Bronchial smooth muscle cell (primary cell): ENCODE data around the gene WDR4. TPM values are rescaled to one million over a fixed set of nuclear protein-coding genes. Genes with fewer than 3 reads are reported as not detected.

Source experiments
- total RNA-seq: library from RNA; depleted of rRNA; stranded (reverse); fragments of >200 nt; gene quantifications from 2 replicates; pipeline ENCODE4 v1.2.1, GENCODE V29; 2014

The WDR4 gene
- 6.8 and 8.8 TPM in 2 replicates for total RNA-seq

GRCh38 chr21:42878993-42879787 is at the start of gene WDR4:
Gene WDR4, minus strand, starts transcription at chr21:42879539. Its CDS starts 44 bp downstream, at chr21:42879495.

GRCh38 chr21:42925114-42925926 is 46.0 kb upstream of the WDR4 start, which contains the start of gene ERVH48-1:
Gene ERVH48-1, minus strand, starts transcription at chr21:42925630. Its CDS starts 6,624 bp downstream, at chr21:42919006.

GRCh38 chr21:42892931-42893755 is 13.8 kb upstream of the WDR4 start, which contains the start of gene NDUFV3:
Gene NDUFV3, plus strand, starts transcription at chr21:42893309. Its CDS starts 25 bp downstream, at chr21:42893334.

Other genes with a start within 250 kb of the WDR4 start
- 0.16 TPM in 1 of 2 replicates, not detected in the other for gene PDE9A, start 225.9 kb downstream of the WDR4 start, total RNA-seq
- gene NDUFV3, start 13.8 kb upstream of the WDR4 start, total RNA-seq = 27.9 and 36.3 TPM in 2 replicates
- gene ERVH48-1, start 46.1 kb upstream of the WDR4 start, total RNA-seq = not detected in 2 replicates
- 10.4 and 15.0 TPM in 2 replicates for gene PKNOX1, start 95.0 kb upstream of the WDR4 start, total RNA-seq
- 33.1 and 57.7 TPM in 2 replicates for gene CBS, start 196.3 kb upstream of the WDR4 start, total RNA-seq
- 9.5 and 15.1 TPM in 2 replicates for gene U2AF1, start 228.0 kb upstream of the WDR4 start, total RNA-seq